ENCODE results near the gene ENOX2.

DNA sequence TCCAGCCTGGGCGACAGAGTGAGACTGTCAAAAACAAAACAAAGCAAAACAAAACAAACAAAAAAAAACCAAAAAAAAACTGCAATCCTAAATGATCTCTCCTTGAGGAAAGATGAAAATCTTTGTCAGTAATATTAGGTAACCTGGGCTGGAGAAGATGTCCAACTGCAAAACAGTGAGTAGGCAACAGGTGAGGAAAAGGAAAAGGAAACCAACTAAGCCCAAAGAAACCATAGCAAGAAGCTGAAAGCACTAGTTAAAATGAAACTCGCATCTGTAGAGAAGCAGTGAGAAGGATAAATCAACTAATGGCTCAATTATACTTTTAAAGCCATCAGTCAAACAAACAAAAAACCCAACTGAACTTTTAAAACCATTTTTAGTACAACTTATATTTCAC, 54.2 kb downstream of the ENOX2 start:
- no peak for TF ChIP-seq SNAI2 (CRISPR knock-in tag; IDR thresholded peaks at IDR 0.05)
- TF ChIP-seq TOX (CRISPR knock-in tag; IDR thresholded peaks at IDR 0.05; ENCODE audit: borderline replicate concordance): no peak
- TF ChIP-seq ZFP3 (CRISPR knock-in tag; IDR thresholded peaks at IDR 0.05): no peak
- TF ChIP-seq OSR1 (CRISPR knock-in tag; IDR thresholded peaks at IDR 0.05): no peak
- TF ChIP-seq, protein P1, sequence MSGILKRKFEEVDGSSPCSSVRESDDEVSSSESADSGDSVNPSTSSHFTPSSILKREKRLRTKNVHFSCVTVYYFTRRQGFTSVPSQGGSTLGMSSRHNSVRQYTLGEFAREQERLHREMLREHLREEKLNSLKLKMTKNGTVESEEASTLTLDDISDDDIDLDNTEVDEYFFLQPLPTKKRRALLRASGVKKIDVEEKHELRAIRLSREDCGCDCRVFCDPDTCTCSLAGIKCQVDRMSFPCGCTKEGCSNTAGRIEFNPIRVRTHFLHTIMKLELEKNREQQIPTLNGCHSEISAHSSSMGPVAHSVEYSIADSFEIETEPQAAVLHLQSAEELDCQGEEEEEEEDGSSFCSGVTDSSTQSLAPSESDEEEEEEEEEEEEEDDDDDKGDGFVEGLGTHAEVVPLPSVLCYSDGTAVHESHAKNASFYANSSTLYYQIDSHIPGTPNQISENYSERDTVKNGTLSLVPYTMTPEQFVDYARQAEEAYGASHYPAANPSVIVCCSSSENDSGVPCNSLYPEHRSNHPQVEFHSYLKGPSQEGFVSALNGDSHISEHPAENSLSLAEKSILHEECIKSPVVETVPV (CRISPR knock-in tag; IDR thresholded peaks at IDR 0.05): no peak
- no peak for TF ChIP-seq ARNTL (CRISPR knock-in tag; IDR thresholded peaks at IDR 0.05; ENCODE audit: borderline replicate concordance, low read depth)
- TF ChIP-seq CSDC2 (CRISPR knock-in tag; IDR thresholded peaks at IDR 0.05): no peak
- TF ChIP-seq ZFP30 (CRISPR knock-in tag; IDR thresholded peaks at IDR 0.05): no peak
- TF ChIP-seq, protein P2, sequence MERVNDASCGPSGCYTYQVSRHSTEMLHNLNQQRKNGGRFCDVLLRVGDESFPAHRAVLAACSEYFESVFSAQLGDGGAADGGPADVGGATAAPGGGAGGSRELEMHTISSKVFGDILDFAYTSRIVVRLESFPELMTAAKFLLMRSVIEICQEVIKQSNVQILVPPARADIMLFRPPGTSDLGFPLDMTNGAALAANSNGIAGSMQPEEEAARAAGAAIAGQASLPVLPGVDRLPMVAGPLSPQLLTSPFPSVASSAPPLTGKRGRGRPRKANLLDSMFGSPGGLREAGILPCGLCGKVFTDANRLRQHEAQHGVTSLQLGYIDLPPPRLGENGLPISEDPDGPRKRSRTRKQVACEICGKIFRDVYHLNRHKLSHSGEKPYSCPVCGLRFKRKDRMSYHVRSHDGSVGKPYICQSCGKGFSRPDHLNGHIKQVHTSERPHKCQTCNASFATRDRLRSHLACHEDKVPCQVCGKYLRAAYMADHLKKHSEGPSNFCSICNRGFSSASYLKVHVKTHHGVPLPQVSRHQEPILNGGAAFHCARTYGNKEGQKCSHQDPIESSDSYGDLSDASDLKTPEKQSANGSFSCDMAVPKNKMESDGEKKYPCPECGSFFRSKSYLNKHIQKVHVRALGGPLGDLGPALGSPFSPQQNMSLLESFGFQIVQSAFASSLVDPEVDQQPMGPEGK (CRISPR knock-in tag; IDR thresholded peaks at IDR 0.05; ENCODE audit: borderline replicate concordance): no peak
- TF ChIP-seq PPARA (CRISPR knock-in tag; IDR thresholded peaks at IDR 0.05; ENCODE audit: borderline replicate concordance): no peak
- TF ChIP-seq RARB (CRISPR knock-in tag; IDR thresholded peaks at IDR 0.05): no peak
- TF ChIP-seq ZC3H10 (CRISPR knock-in tag; IDR thresholded peaks at IDR 0.05): no peak

Measured in SK-N-SH treated with all-trans-retinoic acid at 6 μM for 48 hours (cell line).